OCI-LY3 (cell line): ENCODE data around the gene RHD.

Experiments
- H2AFZ ChIP-seq: fragments of 200-600, 300-600 bp; shearing (Covaris generic); 2 replicates; pipeline ENCODE4 v1.6.0; 2014; ENCODE audit warnings: antibody characterized with exemption, low read depth, low read length
- H3K27ac ChIP-seq: fragments of 200-600, 300-600 bp; sonication (generic); 2 replicates; pipeline ENCODE4 v1.5.1; 2014; ENCODE audit warnings: mild to moderate bottlenecking, low read length, moderate library complexity, mixed read lengths
- H3K27me3 ChIP-seq: fragments of 200-600, 300-600 bp; sonication (generic); 2 replicates; pipeline ENCODE4 v1.6.1; 2014; ENCODE audit warnings: low read depth, low read length, mixed read lengths
- H3K36me3 ChIP-seq: fragments of 200-600, 300-600 bp; sonication (generic); replicated peaks from 2 replicates; pipeline ENCODE3; 2014; ENCODE audit warnings: low read depth, low read length, mixed read lengths
- H3K4me1 ChIP-seq: fragments of 300-600, 200-600 bp; sonication (generic); 2 replicates; pipeline ENCODE4 v1.6.1; 2014; ENCODE audit warnings: low read length, mixed read lengths
- H3K4me2 ChIP-seq: fragments of 200-600, 300-600 bp; sonication (generic); 2 replicates; pipeline ENCODE4 v1.6.1; 2014; ENCODE audit warnings: low read length, mixed read lengths
- H3K4me3 ChIP-seq: fragments of 300-600, 200-600 bp; sonication (generic); 2 replicates; pipeline ENCODE4 v1.5.1; 2014; ENCODE audit warnings: antibody characterized with exemption, mild to moderate bottlenecking, low read length, moderate library complexity
- H3K79me2 ChIP-seq: fragments of 300-600, 200-600 bp; shearing (Covaris generic); 2 replicates; pipeline ENCODE4 v1.6.1; 2014; ENCODE audit warnings: mild to moderate bottlenecking, low read length, mixed read lengths
- H3K9ac ChIP-seq: fragments of 300-600, 200-600 bp; shearing (Covaris generic); 2 replicates; pipeline ENCODE4 v1.6.0; 2014; ENCODE audit warnings: mild to moderate bottlenecking, low read length, moderate library complexity
- H3K9me3 ChIP-seq: fragments of 200-600, 300-600 bp; shearing (Covaris generic); 2 replicates; pipeline ENCODE4 v1.6.1; 2014; ENCODE audit warnings: low read length, mixed read lengths; ENCODE audit not compliant: insufficient read depth
- H4K20me1 ChIP-seq: fragments of 200-600, 300-600 bp; sonication (generic); 2 replicates; pipeline ENCODE4 v1.6.1; 2016; ENCODE audit warnings: low read length, mixed read lengths; ENCODE audit not compliant: insufficient read depth
- EZH2phosphoT487 ChIP-seq: fragments of 200-600 bp; shearing (Covaris generic); IDR thresholded peaks from 2 replicates; pipeline ENCODE4 v1.6.1; 2018; ENCODE audit warnings: antibody characterized with exemption, mixed run types, low read depth
- TF ChIP-seq, protein P1 (sequence below): fragments of 200-600, 300-600 bp; sonication (generic); IDR thresholded peaks from 2 replicates; pipeline ENCODE4 v1.5.1; 2014; ENCODE audit warnings: antibody characterized with exemption, low read length, low read depth

Gene RHD

DNA sequence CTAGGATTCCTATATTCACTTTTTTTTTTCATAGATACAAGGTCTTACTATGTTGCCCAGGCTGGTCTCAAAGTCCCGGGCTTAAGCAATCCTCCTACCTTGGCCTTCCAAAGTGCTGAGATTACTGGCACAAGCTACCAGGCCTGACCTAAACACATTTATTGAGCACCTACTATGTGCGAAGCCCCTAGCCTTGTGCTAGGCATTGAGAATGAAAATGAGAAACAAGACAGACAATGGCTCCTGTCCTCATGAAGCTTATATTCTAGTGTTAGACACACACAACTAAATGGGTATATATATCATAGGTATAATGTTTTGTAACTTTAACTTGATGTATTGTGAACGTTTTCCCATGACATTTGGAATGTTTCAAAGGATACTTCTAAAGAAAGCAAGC is 77.3 kb downstream of the RHD start:
- Histone ChIP-seq H3K79me2 (peaks cover 3% of the 10 kb centered on the region; the same call in 1 of the 2 replicates), H3K4me2 (no peak overlapping the region), H3K27me3 (no peaks in the 10 kb centered on the region), H2AFZ (no peak overlapping the region), H3K36me3 (peaks cover 7% of the 10 kb centered on the region), H3K4me1 (no peaks in the 10 kb centered on the region), H3K27ac (no peak overlapping the region), H3K4me3 (no peak overlapping the region), H4K20me1 (no peaks in the 10 kb centered on the region), H3K9me3 (no peaks in the 10 kb centered on the region), H3K9ac (no peak overlapping the region)
- TF ChIP-seq EZH2phosphoT487 = no peak
- TF ChIP-seq, protein P1, sequence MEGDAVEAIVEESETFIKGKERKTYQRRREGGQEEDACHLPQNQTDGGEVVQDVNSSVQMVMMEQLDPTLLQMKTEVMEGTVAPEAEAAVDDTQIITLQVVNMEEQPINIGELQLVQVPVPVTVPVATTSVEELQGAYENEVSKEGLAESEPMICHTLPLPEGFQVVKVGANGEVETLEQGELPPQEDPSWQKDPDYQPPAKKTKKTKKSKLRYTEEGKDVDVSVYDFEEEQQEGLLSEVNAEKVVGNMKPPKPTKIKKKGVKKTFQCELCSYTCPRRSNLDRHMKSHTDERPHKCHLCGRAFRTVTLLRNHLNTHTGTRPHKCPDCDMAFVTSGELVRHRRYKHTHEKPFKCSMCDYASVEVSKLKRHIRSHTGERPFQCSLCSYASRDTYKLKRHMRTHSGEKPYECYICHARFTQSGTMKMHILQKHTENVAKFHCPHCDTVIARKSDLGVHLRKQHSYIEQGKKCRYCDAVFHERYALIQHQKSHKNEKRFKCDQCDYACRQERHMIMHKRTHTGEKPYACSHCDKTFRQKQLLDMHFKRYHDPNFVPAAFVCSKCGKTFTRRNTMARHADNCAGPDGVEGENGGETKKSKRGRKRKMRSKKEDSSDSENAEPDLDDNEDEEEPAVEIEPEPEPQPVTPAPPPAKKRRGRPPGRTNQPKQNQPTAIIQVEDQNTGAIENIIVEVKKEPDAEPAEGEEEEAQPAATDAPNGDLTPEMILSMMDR = no peak

DNA sequence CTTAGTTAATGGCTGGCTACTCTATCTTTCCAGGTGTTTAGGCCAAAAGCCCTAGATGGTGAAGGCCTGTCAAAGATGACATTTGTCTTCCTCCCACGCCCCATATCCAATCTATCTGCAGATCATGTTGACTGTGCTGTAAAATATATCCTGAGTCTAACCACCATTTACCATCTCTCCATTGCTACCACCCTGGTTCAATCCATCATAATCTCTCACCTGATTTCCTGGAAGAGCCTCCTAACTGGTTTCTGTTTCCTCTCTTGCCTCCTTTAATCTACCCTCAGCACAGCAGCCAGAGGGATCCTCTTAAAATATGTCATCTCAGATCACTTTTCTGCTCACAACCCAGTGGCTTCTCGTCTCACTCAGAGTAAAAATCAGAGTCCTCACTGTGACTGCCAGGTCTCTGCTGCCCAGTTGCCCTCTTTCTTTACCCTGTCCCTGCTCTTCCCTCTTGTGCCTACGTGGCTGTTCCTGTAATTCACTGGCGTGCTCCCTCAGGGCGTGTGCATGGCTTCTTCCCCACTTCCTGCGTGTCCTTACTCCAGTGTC is 83.6 kb downstream of the RHD start:
- no peak overlapping the region for H3K27ac ChIP-seq

DNA sequence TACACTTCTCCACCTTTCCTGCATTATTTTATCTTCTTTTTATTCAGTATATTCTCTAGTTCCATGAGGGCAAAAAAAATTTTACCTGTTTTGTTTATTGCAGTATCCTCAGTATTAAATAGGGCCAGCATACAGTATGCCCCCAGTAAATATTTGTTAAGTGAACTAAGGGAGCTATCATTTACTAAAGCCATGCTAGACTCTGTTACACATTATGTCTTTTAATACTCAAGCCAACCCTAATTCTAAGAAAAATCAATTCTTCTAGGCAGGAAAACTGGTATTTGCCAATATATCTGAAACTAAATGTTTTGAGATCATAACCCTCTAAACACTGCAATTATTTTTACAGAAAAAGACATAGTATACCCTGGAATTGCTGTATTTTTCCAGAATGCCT is 84.1 kb downstream of the RHD start:
- no peak overlapping the region for H3K27ac ChIP-seq

More for the DNA sequence above, 83.6 kb downstream of the RHD start:
- Histone ChIP-seq H3K79me2 (no peaks in the 10 kb centered on the region), H4K20me1 (no peaks in the 10 kb centered on the region), H2AFZ (no peak overlapping the region), H3K4me2 (no peak overlapping the region), H3K9me3 (no peaks in the 10 kb centered on the region), H3K9ac (no peak overlapping the region), H3K36me3 (peaks cover 7% of the 10 kb centered on the region), H3K27me3 (no peaks in the 10 kb centered on the region), H3K4me3 (no peak overlapping the region), H3K4me1 (no peaks in the 10 kb centered on the region)
- TF ChIP-seq, protein P1 = no peak
- no peak for TF ChIP-seq EZH2phosphoT487

DNA sequence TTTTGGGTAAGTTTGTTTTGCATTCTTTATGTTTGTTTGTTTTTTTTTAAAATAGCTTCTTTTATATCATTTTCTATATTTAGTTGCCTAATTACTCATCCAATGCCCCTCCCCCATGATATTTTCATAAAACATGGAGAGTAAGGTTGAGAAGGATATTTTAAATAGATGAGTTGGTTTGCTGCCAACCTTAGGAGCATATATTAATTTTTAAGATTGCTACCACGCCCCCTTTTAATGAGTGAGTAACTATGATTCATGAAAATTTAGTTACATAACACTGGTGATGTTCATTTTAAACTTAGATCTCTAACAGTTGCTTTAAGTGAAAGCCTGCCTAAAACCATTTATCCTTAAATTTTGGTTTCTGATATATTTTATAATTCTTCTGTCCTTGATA is 84.5 kb downstream of the RHD start:
- H3K27ac ChIP-seq = no peak overlapping the region
- no peak overlapping the region for H3K4me2 ChIP-seq
- H2AFZ ChIP-seq = no peak overlapping the region
- H3K27me3 ChIP-seq = no peaks in the 10 kb centered on the region
- no peaks in the 10 kb centered on the region for H3K9me3 ChIP-seq
- no peaks in the 10 kb centered on the region for H3K4me1 ChIP-seq
- peaks cover 7% of the 10 kb centered on the region for H3K36me3 ChIP-seq
- no peak overlapping the region for H3K4me3 ChIP-seq
- no peaks in the 10 kb centered on the region for H3K79me2 ChIP-seq
- no peak overlapping the region for H3K9ac ChIP-seq
- TF ChIP-seq, protein P1 = no peak
- TF ChIP-seq EZH2phosphoT487 = no peak
- no peaks in the 10 kb centered on the region for H4K20me1 ChIP-seq

More for the DNA sequence above, 84.1 kb downstream of the RHD start:
- TF ChIP-seq, protein P1 = no peak
- TF ChIP-seq EZH2phosphoT487 = no peak
- peaks cover 7% of the 10 kb centered on the region for H3K36me3 ChIP-seq
- no peaks in the 10 kb centered on the region for H3K4me1 ChIP-seq
- H2AFZ ChIP-seq = no peak overlapping the region
- no peaks in the 10 kb centered on the region for H3K79me2 ChIP-seq
- H4K20me1 ChIP-seq = no peaks in the 10 kb centered on the region
- no peaks in the 10 kb centered on the region for H3K9me3 ChIP-seq
- H3K4me2 ChIP-seq = no peak overlapping the region
- H3K4me3 ChIP-seq = no peak overlapping the region
- H3K27me3 ChIP-seq = no peaks in the 10 kb centered on the region
- H3K9ac ChIP-seq = no peak overlapping the region
